Measurements from ENCODE around the gene GPRIN3. TPM values are rescaled to one million over a fixed set of nuclear protein-coding genes. Genes with fewer than 3 reads are reported as not detected.

Gene GPRIN3
- total RNA-seq, 1 experiment from 2014 or later, result 7.6 TPM

DNA sequence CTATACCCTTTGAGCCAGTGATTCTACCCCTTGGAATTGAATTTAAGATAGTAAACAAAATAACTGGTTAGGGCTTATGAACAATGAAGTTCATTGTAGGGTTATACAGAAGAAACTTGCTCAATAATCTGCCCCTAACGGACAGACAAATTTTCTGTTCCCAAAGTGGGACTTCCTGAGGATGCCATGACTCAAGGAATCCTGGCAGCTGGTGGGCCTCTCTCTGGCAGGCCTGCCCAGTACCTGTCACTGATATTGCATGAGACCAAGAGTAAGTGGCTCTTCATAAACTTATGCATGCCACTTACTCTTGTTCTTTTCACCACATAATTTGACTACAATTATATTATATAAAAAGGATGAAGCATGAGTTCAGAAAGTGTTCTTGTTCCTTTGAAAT, 41.5 kb downstream of the GPRIN3 start:
- peaks cover 5% of the 10 kb centered on the region for H3K9me3 Mint-ChIP-seq (ENCODE audit: low read depth, unreplicated experiment)
- no peak for DNase-seq

DNA sequence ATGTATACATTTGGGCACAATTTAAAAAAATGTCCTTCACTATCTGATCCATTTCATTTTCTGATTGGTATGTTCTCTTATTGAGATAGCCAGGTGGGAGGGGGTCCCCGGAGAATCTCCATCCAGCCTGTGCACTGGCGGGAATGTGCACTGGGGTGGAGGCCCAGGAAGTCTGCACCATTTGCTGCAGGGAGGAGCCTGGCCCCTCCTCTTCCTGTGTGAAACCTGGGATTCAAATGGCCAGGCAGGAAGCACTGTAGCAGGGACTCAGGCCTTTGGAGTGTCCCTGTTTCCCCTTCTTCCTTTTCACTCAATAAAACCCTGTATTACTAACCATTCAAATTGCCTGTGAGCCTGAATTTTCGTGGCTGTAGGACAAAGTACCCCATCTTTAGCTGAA, 44.3 kb downstream of the GPRIN3 start:
- no peak overlapping the region for H3K4me3 Mint-ChIP-seq (ENCODE audit: low read depth, unreplicated experiment)
- CTCF ChIA-PET, result no interaction called here
- no TSS peak for BruUV-seq (replicated peaks)
- H3K27ac Mint-ChIP-seq (ENCODE audit: unreplicated experiment), result no peak overlapping the region
- DNase-seq, result no peak
- peaks cover 6% of the 10 kb centered on the region for H3K4me1 Mint-ChIP-seq (ENCODE audit: low read depth, unreplicated experiment)
- intact Hi-C loops (cut with micrococcal nuclease; ENCODE audit: unreplicated experiment), result no loop called here
- TF ChIP-seq, protein P1, sequence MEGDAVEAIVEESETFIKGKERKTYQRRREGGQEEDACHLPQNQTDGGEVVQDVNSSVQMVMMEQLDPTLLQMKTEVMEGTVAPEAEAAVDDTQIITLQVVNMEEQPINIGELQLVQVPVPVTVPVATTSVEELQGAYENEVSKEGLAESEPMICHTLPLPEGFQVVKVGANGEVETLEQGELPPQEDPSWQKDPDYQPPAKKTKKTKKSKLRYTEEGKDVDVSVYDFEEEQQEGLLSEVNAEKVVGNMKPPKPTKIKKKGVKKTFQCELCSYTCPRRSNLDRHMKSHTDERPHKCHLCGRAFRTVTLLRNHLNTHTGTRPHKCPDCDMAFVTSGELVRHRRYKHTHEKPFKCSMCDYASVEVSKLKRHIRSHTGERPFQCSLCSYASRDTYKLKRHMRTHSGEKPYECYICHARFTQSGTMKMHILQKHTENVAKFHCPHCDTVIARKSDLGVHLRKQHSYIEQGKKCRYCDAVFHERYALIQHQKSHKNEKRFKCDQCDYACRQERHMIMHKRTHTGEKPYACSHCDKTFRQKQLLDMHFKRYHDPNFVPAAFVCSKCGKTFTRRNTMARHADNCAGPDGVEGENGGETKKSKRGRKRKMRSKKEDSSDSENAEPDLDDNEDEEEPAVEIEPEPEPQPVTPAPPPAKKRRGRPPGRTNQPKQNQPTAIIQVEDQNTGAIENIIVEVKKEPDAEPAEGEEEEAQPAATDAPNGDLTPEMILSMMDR (IDR thresholded peaks at IDR 0.05; ENCODE audit: unreplicated experiment), result no peak
- H3K27me3 Mint-ChIP-seq (ENCODE audit: unreplicated experiment), result no peaks in the 10 kb centered on the region
- H3K9me3 Mint-ChIP-seq (ENCODE audit: low read depth, unreplicated experiment), result peaks cover 5% of the 10 kb centered on the region
- peaks cover 5% of the 10 kb centered on the region for H3K36me3 Mint-ChIP-seq (ENCODE audit: insufficient read depth, unreplicated experiment)

More for the DNA sequence above, 41.5 kb downstream of the GPRIN3 start:
- no TSS peak for BruUV-seq (replicated peaks)
- Mint-ChIP-seq H3K27me3 (ENCODE audit: unreplicated experiment) (no peaks in the 10 kb centered on the region), H3K4me1 (ENCODE audit: low read depth, unreplicated experiment) (peaks cover 7% of the 10 kb centered on the region), H3K36me3 (ENCODE audit: insufficient read depth, unreplicated experiment) (peaks cover 5% of the 10 kb centered on the region), H3K4me3 (ENCODE audit: low read depth, unreplicated experiment) (no peak overlapping the region), H3K27ac (ENCODE audit: unreplicated experiment) (no peak overlapping the region)
- intact Hi-C loops (cut with micrococcal nuclease; ENCODE audit: unreplicated experiment), result no loop called here
- TF ChIP-seq, protein P1 (IDR thresholded peaks at IDR 0.05; ENCODE audit: unreplicated experiment), result no peak
- CTCF ChIA-PET, result no interaction called here

DNA sequence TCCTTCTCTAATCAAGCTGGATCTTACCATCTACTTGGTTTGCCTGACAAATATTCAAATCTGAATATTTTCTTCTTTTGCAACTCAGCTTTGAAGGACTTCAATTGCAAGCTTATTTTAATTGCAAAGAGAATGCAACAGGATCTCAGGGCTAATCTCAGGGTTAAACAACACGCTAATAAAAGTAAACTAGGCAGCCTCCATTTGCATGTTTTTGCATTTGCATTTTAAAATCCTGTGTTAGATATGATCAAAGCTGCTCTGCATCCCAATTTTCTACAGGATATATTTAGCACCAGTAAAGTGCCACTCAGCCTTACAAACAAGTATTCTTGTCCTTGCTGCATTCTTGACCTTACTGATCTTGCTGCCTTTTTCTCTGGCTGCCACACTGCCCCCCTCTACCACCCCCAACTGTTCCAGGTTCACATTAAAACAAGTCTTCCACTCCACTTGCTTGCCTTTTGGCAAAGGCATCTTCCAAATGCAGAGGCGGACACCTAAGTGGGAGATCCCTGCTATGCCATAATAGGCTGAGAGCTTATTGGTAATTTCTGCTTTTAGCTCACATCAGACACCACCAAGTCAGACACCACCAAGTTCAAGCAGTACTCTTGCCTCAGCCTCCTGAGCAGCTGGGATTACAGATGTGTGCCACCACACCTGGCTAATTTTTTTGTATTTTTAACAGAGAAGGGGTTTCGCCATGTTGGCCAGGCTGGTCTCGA, 48.1 kb downstream of the GPRIN3 start:
- H3K4me1 Mint-ChIP-seq (ENCODE audit: low read depth, unreplicated experiment), result no peaks in the 10 kb centered on the region
- TF ChIP-seq, protein P1 (IDR thresholded peaks at IDR 0.05; ENCODE audit: unreplicated experiment), result no peak
- H3K9me3 Mint-ChIP-seq (ENCODE audit: low read depth, unreplicated experiment), result peaks cover 2% of the 10 kb centered on the region
- H3K4me3 Mint-ChIP-seq (ENCODE audit: low read depth, unreplicated experiment), result no peak overlapping the region
- BruUV-seq (replicated peaks), result no TSS peak
- H3K27me3 Mint-ChIP-seq (ENCODE audit: unreplicated experiment), result no peaks in the 10 kb centered on the region
- DNase-seq, result no peak
- intact Hi-C loops (cut with micrococcal nuclease; ENCODE audit: unreplicated experiment), result loop anchor here (5.0 to 10.0 kb wide), 2 partner anchors 48 to 175 kb away; partner anchors contain the start of gene GPRIN3
- H3K36me3 Mint-ChIP-seq (ENCODE audit: insufficient read depth, unreplicated experiment), result no peaks in the 10 kb centered on the region
- H3K27ac Mint-ChIP-seq (ENCODE audit: unreplicated experiment), result no peak overlapping the region
- CTCF ChIA-PET, result interaction anchor here (1.3 kb wide), 1 partner anchor 24 kb away, joined by 5 read pairs; no protein-coding TSS in a partner anchor

DNA sequence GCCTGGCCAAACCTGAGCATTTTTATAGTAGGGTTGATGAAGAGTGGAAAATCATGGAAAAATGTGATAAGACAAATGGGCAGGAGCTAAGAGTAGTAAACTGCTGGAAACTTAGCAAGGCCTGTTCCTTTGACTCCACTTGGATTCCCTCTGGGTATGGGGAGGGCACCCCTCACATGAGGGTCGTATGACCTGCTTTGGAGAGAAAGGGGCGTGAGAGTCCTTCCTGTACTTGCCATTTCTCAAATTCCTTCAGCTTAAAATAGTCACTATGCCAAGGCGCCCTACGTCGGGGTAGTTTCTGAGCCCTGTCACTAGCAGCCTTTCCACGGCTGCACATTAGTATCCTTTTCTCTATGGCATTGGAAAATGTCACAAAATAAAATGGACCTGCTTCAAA, 49.1 kb downstream of the GPRIN3 start:
- H3K36me3 Mint-ChIP-seq (ENCODE audit: insufficient read depth, unreplicated experiment), result no peaks in the 10 kb centered on the region
- H3K9me3 Mint-ChIP-seq (ENCODE audit: low read depth, unreplicated experiment), result no peaks in the 10 kb centered on the region
- CTCF ChIA-PET, result no interaction called here
- no peaks in the 10 kb centered on the region for H3K4me1 Mint-ChIP-seq (ENCODE audit: low read depth, unreplicated experiment)
- TF ChIP-seq, protein P1 (IDR thresholded peaks at IDR 0.05; ENCODE audit: unreplicated experiment), result no peak
- BruUV-seq (replicated peaks), result no TSS peak
- H3K27me3 Mint-ChIP-seq (ENCODE audit: unreplicated experiment), result no peaks in the 10 kb centered on the region
- H3K4me3 Mint-ChIP-seq (ENCODE audit: low read depth, unreplicated experiment), result no peak overlapping the region
- H3K27ac Mint-ChIP-seq (ENCODE audit: unreplicated experiment), result no peak overlapping the region
- intact Hi-C loops (cut with micrococcal nuclease; ENCODE audit: unreplicated experiment), result loop anchor here (5.0 to 10.0 kb wide), 2 partner anchors 49 to 176 kb away; partner anchors contain the start of gene GPRIN3
- no peak for DNase-seq

Measured in Calu3 (cell line).